ENCODE measurements around the gene DNAH17. TPM values are rescaled to one million over a fixed set of nuclear protein-coding genes. Genes with fewer than 3 reads are reported as not detected.

DNAH17 gene
- total RNA-seq, 1 experiment from 2014 or later: 0.23 TPM

DNA sequence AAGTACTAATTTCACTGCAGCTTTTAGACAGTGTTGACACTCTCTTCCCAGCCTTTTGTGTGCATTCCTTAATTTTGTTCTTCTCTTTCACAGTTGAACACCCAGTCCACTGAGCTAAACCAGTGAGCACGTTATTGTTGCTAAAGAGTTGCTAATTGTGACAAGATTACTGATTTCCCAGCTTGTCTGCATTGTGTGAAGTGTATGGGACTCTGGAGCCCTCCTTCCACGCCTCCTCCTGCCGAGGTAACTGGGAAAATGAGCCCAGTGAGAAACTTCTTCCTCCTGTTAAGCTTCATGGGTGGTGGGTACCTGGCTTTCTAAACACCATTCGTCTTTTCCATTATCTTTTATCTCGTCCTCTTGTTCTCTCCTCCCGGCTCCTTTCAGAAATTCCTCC, 29.8 kb upstream of the DNAH17 start:
- Mint-ChIP-seq H3K4me3 (ENCODE audit: unreplicated experiment) (no peak overlapping the region), H3K9me3 (ENCODE audit: unreplicated experiment) (no peaks in the 10 kb centered on the region), H3K36me3 (ENCODE audit: insufficient read depth, unreplicated experiment) (no peaks in the 10 kb centered on the region), H3K27ac (ENCODE audit: unreplicated experiment) (no peak overlapping the region), H3K4me1 (ENCODE audit: low read depth, unreplicated experiment) (no peaks in the 10 kb centered on the region), H3K27me3 (ENCODE audit: insufficient read depth, unreplicated experiment) (peaks cover 2% of the 10 kb centered on the region)
- POLR2A ChIA-PET: interaction anchor here (0.6 kb wide), 1 partner anchor 183 kb away, joined by 4 read pairs; no protein-coding TSS in a partner anchor
- H3K9me3 ChIP-seq: no peaks in the 10 kb centered on the region
- intact Hi-C loops (cut with micrococcal nuclease; ENCODE audit: unreplicated experiment): no loop called here
- no peak overlapping the region for H3K4me3 ChIP-seq (ENCODE audit: low read depth, low read length)
- H3K36me3 ChIP-seq (ENCODE audit: control insufficient read depth, insufficient read depth, low read length): no peaks in the 10 kb centered on the region
- CTCF ChIA-PET: interaction anchor here (0.9 kb wide), 1 partner anchor 110 kb away, joined by 3 read pairs; no protein-coding TSS in a partner anchor
- BruUV-seq (replicated peaks): no TSS peak
- no peaks in the 10 kb centered on the region for H3K4me1 ChIP-seq
- no peak for DNase-seq
- no peaks in the 10 kb centered on the region; the same call in 1 of the 2 replicates for H3K27me3 ChIP-seq (replicated peaks; ENCODE audit: control insufficient read depth, insufficient read depth, low read length)
- TF ChIP-seq, protein P1, sequence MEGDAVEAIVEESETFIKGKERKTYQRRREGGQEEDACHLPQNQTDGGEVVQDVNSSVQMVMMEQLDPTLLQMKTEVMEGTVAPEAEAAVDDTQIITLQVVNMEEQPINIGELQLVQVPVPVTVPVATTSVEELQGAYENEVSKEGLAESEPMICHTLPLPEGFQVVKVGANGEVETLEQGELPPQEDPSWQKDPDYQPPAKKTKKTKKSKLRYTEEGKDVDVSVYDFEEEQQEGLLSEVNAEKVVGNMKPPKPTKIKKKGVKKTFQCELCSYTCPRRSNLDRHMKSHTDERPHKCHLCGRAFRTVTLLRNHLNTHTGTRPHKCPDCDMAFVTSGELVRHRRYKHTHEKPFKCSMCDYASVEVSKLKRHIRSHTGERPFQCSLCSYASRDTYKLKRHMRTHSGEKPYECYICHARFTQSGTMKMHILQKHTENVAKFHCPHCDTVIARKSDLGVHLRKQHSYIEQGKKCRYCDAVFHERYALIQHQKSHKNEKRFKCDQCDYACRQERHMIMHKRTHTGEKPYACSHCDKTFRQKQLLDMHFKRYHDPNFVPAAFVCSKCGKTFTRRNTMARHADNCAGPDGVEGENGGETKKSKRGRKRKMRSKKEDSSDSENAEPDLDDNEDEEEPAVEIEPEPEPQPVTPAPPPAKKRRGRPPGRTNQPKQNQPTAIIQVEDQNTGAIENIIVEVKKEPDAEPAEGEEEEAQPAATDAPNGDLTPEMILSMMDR (IDR thresholded peaks at IDR 0.05; ENCODE audit: insufficient read depth in 1 of 2, low read depth in 1 of 2, low read length in 1 of 2, severe bottlenecking in 1 of 2, unreplicated experiment in 1 of 2): no peak

DNA sequence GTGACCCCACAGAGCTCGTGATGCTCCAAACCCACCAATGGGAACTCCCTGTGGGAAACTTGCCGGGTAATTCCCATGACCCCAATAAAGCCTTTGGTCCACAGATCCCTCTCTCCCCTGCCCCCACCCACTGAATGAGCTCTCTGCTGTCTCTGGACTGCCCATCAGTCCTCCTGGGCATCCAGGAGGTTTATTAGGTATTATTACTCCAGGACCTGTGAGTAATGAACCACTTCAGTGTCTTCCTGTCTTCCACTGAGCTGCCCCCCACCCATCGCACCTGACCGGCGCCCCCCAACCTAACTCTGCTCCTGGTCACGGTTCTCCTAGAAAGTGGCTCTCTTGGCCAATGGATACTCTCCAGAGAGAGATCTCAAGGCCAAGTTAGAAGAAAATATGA, 28.7 kb upstream of the DNAH17 start:
- no peaks in the 10 kb centered on the region for H3K4me1 ChIP-seq
- no peak overlapping the region for H3K27ac Mint-ChIP-seq (ENCODE audit: unreplicated experiment)
- H3K27me3 ChIP-seq (replicated peaks; ENCODE audit: control insufficient read depth, insufficient read depth, low read length): no peaks in the 10 kb centered on the region; the same call in 1 of the 2 replicates
- CTCF ChIA-PET: no interaction called here
- no peak overlapping the region for H3K4me3 ChIP-seq (ENCODE audit: low read depth, low read length)
- intact Hi-C loops (cut with micrococcal nuclease; ENCODE audit: unreplicated experiment): no loop called here
- no peaks in the 10 kb centered on the region for H3K36me3 ChIP-seq (ENCODE audit: control insufficient read depth, insufficient read depth, low read length)
- POLR2A ChIA-PET: no interaction called here
- no peak overlapping the region for H3K4me3 Mint-ChIP-seq (ENCODE audit: unreplicated experiment)
- DNase-seq: no peak
- no peaks in the 10 kb centered on the region for H3K36me3 Mint-ChIP-seq (ENCODE audit: insufficient read depth, unreplicated experiment)
- no peaks in the 10 kb centered on the region for H3K27me3 Mint-ChIP-seq (ENCODE audit: insufficient read depth, unreplicated experiment)
- H3K9me3 ChIP-seq: no peaks in the 10 kb centered on the region
- no peaks in the 10 kb centered on the region for H3K9me3 Mint-ChIP-seq (ENCODE audit: unreplicated experiment)
- BruUV-seq (replicated peaks): no TSS peak
- TF ChIP-seq, protein P1 (IDR thresholded peaks at IDR 0.05; ENCODE audit: insufficient read depth in 1 of 2, low read depth in 1 of 2, low read length in 1 of 2, severe bottlenecking in 1 of 2, unreplicated experiment in 1 of 2): no peak
- no peaks in the 10 kb centered on the region for H3K4me1 Mint-ChIP-seq (ENCODE audit: low read depth, unreplicated experiment)

DNA sequence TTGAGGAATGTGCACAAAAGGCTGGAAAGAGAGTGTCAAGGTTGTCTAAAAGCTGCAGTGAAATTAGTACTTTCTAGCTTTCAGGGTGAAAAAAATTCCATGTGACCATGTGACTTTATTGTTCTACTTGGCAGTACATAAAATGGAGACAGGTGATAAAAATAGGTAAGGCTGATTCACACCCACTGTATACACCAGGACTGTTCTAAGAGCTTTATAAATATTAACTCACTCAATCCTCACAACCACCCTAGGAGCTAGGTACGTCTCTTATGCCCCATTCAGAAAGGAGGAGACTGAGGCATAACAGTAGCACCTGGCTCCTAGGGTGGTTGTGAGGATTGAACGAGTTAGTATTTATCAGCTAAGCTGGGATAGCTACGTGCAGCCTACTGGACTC, 28.2 kb upstream of the DNAH17 start:
- POLR2A ChIA-PET: no interaction called here
- intact Hi-C loops (cut with micrococcal nuclease; ENCODE audit: unreplicated experiment): no loop called here

More for the DNA sequence above, 28.2 kb upstream of the DNAH17 start:
- no peak overlapping the region for H3K4me3 ChIP-seq (ENCODE audit: low read depth, low read length)
- H3K9me3 Mint-ChIP-seq (ENCODE audit: unreplicated experiment): no peaks in the 10 kb centered on the region
- no peak overlapping the region for H3K27ac Mint-ChIP-seq (ENCODE audit: unreplicated experiment)
- H3K27me3 ChIP-seq (replicated peaks; ENCODE audit: control insufficient read depth, insufficient read depth, low read length): no peaks in the 10 kb centered on the region; the same call in 1 of the 2 replicates
- no peak overlapping the region for H3K4me3 Mint-ChIP-seq (ENCODE audit: unreplicated experiment)
- TF ChIP-seq, protein P1 (IDR thresholded peaks at IDR 0.05; ENCODE audit: insufficient read depth in 1 of 2, low read depth in 1 of 2, low read length in 1 of 2, severe bottlenecking in 1 of 2, unreplicated experiment in 1 of 2): no peak
- no peaks in the 10 kb centered on the region for H3K4me1 Mint-ChIP-seq (ENCODE audit: low read depth, unreplicated experiment)
- no peaks in the 10 kb centered on the region for H3K36me3 Mint-ChIP-seq (ENCODE audit: insufficient read depth, unreplicated experiment)
- no peaks in the 10 kb centered on the region for H3K9me3 ChIP-seq
- no peaks in the 10 kb centered on the region for H3K27me3 Mint-ChIP-seq (ENCODE audit: insufficient read depth, unreplicated experiment)
- H3K4me1 ChIP-seq: no peaks in the 10 kb centered on the region
- DNase-seq: no peak
- CTCF ChIA-PET: no interaction called here
- H3K36me3 ChIP-seq (ENCODE audit: control insufficient read depth, insufficient read depth, low read length): no peaks in the 10 kb centered on the region
- BruUV-seq (replicated peaks): no TSS peak
